Measurements from ENCODE around the gene GALNT3.

The GALNT3 gene

DNA sequence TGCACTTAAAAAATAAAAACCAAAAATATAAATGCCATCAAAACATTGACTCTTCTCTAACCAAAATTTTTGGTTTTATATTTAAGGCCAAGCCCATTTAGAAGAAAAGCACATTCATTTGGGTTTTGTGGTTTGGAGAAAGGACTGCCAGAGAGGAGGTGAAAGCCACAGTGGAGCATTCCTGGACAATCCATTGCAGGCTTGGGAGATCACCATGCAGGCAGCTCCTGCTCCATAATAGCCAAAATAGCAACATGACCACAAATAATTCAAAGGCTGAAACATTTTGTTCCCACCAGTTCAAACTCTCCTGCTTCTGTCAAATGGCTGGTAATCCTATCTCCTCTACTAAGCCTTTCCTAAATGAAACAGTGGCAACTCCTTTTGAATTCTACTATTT lies 73.5 kb downstream of the GALNT3 start:
- DNase-seq = no peak

DNA sequence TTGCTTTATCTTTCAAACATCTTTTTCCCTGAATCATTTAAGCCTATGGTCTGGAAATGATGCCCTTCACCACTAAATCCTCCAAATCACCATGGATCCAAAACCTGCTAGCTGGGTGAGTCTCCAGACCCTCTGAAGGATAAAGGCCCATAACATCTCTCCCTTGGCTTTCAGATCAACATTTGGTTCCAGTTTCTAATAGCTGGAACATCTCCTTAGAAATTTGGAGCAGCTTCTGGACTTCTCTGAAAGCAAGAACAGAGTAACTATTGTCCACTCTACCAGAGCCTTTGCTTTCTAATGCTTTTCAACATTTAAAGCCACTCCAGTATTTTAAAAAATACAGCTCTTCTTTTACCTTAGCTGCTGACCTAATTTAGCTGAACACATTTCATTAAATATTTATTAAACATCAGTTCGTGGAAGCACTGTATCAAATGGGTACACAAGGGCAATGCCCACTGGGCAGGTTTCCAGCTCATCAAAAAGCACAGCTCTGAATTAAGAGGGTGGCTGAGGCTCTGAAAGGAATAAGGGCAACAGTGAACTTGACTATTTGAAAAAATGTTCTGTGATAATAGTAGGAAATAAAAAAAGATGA lies 75.3 kb downstream of the GALNT3 start:
- DNase-seq = no peak

DNA sequence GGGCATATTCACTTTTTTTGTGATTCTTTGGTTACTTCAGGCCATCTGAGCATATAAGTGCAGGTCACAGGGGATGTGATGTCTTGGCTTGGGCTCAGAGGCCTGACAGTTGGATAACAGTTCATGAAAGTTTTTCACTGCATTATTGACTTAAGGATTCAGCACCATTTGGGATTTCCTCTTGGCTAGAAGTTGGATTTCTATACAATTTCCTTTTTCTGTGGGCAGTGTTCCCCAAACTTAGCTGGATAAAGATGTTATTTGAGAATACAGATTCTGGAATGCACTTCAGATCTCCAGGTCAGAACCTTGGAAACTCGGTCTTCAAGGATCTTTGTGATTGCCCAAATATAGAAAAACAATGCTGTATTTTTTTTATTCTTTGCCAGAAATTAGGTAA lies 78.0 kb downstream of the GALNT3 start:
- no peak for DNase-seq

DNA sequence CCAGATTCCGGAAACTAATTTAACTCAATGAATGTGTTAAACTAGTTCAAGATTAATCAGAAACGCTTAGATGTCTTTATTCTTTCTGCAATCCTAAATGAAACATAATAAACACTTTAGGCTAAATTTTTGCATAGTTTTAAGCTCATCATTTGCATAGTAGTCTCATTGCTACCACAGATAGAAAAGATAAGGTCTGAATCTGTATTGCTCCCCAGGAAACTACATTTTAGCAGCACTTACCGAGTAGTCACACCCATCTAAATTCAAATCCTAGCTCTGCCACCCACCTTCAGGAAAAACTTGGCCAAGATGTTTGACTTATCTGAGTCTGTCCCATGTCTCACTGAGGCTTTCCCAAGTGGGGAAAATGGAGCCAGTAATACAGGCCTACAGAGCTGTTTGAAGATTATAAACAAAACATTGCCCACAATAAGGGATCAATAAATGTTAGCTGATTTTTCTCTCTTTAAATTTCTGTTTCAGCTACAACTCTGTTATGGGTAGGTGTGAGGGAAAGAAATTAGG lies 87.0 kb downstream of the GALNT3 start:
- DNase-seq = no peak

DNA sequence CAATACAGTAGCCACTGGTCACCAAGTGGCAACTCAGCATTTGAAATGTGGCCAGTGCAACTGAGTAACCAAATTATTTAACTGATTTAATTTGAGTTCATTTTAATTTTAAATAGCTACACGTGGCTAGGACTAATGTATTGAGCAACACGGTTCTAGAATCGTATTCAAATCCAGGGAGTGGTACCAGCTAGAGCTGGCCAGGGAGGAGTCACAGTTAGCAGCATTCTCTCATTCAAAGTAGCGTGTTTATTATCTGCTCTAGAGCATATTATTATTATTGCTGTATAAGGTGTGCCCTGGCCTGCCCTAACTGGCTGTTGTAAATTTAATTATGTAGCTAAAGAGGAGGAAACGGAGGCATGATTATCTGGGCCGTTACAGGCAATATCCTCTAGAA lies 92.9 kb downstream of the GALNT3 start:
- no peak for DNase-seq

DNA sequence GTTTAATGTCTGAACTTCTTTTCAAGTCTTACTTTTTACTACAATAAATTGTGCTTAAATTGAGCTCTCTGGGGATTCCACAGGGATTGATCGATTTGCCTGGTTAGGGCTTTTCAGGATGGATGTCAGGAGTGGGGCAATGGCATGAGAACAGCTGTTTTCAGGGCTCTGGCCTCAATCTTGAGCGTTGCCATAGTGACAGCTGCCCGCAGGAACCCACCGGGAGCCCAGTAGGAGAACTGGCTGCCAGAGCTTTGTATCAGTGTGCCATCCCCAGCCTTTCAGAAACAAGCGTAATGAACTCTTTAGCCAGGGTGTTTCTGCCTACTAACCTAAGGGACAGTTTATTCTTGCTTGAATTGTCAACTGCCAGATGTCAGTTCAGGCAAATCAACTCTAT lies 93.5 kb downstream of the GALNT3 start:
- no peak for DNase-seq

DNA sequence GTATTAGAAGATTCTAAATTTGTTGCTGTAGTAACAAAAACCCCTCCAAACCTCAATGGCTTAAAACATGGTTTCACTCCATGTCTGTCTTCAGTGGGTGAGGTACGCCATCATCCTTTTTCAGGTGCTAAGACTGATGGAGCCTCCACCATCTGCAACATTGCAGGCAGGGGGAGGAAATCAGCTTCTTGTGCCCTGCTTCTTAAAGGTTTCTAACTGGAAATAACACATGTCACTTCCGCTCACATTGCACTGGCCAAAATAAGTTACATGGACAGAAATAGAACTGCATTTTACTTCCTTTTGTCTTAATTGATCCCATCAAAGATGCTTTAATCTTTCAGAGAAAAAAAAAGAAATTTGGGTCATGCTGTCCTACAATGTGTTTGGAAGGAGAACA lies 94.1 kb downstream of the GALNT3 start:
- no peak for DNase-seq

DNA sequence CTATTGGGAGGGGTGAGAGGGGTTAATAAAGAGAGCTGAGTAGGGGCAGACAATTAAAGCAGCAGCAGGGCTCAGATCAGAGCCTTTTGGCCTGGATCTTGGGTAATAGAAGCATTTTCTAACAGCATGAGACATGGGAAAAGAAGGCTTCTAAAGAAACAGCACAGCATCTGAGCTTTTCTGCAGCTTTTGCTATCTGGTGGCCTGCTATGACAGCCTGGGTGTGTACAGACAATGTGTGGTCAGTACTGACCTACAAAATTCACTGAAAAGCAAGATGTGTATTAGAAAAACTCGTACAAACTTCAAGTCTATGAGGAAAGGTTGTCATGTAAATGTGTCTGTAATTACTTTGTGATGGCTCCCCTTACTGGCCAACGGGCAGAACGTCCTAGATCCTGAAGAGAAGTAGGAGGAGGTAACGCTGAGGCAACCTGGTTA lies 95.6 kb downstream of the GALNT3 start:
- DNase-seq = no peak

DNA sequence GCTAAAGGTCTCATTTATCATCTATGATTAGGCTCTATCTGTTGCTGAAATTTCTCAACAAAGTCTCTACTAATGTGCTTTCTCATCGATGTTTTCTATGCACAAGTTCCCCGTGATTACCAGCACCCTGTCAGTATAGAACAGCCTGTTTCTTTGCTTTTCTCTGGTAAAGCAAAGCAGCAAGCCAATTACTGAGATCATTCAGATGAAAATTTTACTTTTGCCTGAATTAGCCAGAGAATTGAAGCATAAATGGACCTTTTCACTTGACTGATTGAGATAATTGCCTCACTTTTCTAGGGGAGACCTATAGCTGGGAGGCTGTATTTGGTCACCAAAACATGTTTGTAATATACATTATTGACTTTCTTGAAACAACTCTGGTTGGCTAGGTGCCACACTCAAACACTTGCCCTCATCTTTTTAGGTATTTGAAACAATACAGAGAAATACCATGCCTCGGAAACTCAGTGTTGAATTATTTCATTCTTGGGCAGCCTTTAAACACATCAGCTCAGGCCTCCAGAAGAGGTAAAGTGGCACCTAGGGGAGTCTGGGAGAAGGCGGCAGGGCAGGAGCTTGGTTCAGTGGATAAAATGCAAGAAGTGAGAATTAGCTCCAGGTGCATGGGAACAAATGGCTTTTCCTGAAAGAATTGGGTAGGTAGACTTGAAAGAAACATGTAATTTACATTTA lies 96.2 kb downstream of the GALNT3 start:
- DNase-seq = no peak

All from CD4-positive, alpha-beta T cell treated with Interleukin-4 for 1 hour (primary cell).